Stimulated activated naive CD4-positive, alpha-beta T cell (primary cell): ENCODE results near the gene SPIC.

Experiments
- DNase-seq, 6 experiments: peaks; one replicate each; lab custom pipeline; 2025; lab: John Stamatoyannopoulos, UW

Gene SPIC

GRCh38 chr12:101536069-101536674 lies 61.0 kb downstream of the SPIC start:
- DNase-seq = no peak
